AG09319 (cell line): ENCODE data around the gene NAA16.
A peak's percentile ranks its signal among the peaks of the same experiment; 100 is the strongest.

Source experiments
- DNase-seq: peaks from one replicate; pipeline ENCODE4 v3.0.0-alpha.2; 2010; ENCODE audit warnings: low read depth; ENCODE audit errors: extremely low read depth
- TF ChIP-seq, protein P1 (sequence below): IDR thresholded peaks from 2 replicates; pipeline ENCODE4 v1.5.1; 2011; ENCODE audit warnings: low read depth, mild to moderate bottlenecking, inconsistent platforms, low read length, moderate library complexity

Gene NAA16

DNA sequence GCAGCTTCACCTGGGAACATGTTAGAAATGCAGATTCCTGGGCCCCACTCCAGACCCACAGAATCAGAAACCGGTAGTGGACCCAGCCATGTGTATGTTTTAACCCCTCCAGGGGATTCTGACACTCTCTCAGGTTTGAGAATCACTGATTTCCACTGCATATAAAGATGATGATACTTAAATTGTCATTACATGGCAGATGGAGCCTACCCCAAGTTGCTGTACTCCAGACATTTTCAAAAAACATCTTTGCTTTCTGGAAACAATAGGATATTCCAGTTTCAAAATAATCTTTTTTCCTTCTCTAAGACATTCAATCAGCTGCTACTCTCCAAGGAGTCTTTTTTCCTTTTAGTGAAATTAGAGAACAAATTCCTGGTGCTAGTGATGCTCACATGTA lies 97.7 kb downstream of the NAA16 start:
- no peak for DNase-seq
- TF ChIP-seq, protein P1, sequence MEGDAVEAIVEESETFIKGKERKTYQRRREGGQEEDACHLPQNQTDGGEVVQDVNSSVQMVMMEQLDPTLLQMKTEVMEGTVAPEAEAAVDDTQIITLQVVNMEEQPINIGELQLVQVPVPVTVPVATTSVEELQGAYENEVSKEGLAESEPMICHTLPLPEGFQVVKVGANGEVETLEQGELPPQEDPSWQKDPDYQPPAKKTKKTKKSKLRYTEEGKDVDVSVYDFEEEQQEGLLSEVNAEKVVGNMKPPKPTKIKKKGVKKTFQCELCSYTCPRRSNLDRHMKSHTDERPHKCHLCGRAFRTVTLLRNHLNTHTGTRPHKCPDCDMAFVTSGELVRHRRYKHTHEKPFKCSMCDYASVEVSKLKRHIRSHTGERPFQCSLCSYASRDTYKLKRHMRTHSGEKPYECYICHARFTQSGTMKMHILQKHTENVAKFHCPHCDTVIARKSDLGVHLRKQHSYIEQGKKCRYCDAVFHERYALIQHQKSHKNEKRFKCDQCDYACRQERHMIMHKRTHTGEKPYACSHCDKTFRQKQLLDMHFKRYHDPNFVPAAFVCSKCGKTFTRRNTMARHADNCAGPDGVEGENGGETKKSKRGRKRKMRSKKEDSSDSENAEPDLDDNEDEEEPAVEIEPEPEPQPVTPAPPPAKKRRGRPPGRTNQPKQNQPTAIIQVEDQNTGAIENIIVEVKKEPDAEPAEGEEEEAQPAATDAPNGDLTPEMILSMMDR, result no peak

DNA sequence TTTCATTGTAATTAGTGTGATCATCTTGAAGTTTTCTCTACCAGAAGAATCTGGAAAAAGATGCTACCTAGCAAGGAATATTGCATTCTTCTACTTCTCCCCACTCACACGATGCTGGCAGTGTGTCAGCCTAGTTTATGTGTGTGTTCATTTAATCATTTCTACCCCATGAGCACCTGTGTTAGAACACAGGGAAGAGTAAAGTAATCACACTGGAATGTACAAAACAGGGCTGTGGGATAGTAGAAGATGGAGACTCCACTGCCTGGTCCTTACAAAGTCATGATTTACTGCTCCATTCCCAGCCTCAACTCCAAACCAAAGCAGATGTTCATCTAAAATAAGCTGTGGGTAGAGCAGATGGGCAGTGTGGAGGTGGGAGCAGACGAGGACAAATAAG lies 98.5 kb downstream of the NAA16 start:
- TF ChIP-seq, protein P1, result no peak

DNA sequence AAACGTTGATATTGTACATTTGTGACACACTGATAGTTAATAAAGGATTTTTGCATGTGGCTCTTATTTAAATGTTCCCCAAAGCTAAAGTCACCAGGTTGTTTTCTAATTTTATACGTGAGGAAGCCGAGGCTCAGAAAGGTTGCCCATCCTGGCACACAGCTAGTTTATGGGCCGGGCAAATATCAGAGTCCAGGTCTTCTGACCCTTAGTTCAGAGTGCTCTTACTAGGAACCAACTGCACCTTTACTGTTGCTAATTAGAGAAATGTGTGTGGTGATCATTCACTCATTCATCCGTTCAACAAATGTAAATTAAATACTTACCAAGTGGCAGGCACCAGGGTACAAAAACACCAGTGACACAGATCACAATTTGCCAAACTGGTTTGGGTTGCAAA lies 100.0 kb downstream of the NAA16 start:
- no peak for DNase-seq
- TF ChIP-seq, protein P1, result no peak

More for the DNA sequence above, 98.5 kb downstream of the NAA16 start:
- DNase-seq, result no peak

DNA sequence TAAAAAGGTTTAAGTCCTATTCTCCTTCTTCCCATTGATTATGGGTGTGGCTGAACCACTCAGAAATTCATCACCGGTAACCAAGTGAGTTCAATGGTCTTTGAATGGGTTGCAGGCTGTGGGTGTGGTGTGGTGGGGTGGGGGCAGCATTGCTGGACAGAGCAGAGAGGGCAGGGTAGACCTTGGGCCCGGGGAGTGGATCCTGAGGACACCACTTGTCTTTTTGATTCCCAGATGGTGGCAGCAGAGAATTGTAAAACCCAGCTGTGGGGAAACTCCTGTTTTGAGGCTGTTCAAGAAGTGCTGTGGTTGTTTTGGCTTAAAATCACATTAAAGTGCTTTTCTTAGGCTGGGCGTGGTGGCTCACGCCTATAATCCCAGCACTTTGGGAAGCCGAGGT lies 100.5 kb downstream of the NAA16 start:
- peak; percentile 44 for DNase-seq
- TF ChIP-seq, protein P1, result peak; percentile 52

DNA sequence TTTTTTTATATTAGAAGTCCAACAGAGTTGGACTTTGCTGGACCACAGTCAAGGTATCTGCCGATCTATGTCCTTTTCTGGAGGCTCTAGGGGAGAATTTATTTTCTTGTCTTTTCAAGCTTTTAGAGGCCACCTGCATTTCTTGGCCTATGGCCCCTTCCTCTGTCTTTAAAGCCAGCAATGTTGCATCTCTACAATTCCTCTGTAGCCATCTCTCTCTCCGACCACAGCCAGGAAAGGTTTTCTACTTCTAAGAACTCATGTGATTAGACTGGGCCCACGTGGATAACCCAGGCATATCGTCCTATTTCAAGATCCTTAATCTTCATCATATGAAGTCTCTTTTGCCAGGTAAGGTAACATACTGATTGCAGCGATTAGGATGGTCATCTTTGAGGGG lies 102.8 kb downstream of the NAA16 start:
- TF ChIP-seq, protein P1, result no peak
- DNase-seq, result no peak

DNA sequence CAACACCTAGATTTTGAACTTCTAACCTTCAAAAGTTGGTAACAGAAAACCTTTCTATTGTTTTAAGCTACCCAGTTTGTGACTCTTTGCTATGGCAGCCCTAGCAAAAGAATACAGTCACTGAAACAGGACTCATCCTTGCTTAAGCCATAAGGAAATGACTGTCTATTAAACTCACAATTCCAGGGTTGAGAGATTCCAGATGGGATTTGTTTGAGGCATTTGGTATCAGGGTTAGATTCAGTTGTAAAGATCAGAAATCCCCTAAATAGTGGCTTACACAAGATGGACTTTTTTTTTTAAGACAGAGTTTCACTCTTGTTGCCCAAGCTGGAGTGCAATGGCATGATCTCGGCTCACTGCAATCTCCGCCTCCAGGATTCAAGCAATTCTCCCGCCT lies 105.2 kb downstream of the NAA16 start:
- TF ChIP-seq, protein P1, result no peak
- DNase-seq, result no peak

DNA sequence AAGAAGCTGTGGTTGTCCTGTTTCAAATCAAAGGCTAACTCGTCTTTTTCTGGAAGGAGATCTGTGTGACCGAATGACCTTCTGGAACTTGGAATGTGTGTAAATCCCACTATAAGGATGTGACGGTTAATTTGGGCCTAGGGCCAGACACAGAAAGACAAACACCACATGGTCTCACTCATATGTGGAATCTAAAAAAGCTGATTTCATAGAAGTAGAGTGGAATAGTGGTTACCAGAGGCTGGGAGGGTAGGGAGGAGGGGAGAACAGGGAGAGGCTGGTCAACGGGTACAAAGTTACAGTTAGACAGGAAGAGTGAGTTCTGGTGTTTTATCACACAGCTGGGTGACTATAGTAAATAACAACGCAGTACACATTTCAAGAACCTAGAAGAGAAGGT lies 107.0 kb downstream of the NAA16 start:
- TF ChIP-seq, protein P1, result no peak

More for the DNA sequence above, 107.0 kb downstream of the NAA16 start:
- peak; percentile 73 for DNase-seq
